WI38 (cell line): ENCODE results near the gene HMCN1.

ENCODE experiments used
- H3K4me3 ChIP-seq: 2 replicates; pipeline ENCODE4 v1.5.1; 2011; ENCODE audit warnings: low read depth, mild to moderate bottlenecking, control low read depth, low read length
- TF ChIP-seq, protein P1 (sequence below): IDR thresholded peaks from 2 replicates; pipeline ENCODE4 v1.5.1; 2012; ENCODE audit warnings: low read depth, mild to moderate bottlenecking, control low read depth, low read length

The HMCN1 gene

DNA sequence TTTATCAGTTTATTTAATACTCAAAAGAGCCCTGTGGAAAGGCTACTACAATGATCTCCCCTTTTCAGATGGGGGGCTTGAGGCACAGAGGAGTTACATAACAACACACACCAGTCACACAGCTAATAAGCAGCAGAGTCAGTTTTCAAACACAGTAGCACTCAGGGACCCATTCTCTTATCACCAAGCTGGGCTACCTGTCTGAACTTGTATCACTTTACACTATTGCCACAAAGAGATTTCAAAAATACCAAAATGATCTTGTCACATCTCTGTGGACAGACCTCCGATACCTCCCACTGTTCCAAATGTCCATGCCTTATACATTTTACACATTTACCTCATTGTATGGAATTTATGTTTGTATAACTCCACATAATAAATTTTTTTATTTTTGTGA lies 506.2 kb downstream of the HMCN1 start:
- H3K4me3 ChIP-seq, result no peak overlapping the region
- TF ChIP-seq, protein P1, sequence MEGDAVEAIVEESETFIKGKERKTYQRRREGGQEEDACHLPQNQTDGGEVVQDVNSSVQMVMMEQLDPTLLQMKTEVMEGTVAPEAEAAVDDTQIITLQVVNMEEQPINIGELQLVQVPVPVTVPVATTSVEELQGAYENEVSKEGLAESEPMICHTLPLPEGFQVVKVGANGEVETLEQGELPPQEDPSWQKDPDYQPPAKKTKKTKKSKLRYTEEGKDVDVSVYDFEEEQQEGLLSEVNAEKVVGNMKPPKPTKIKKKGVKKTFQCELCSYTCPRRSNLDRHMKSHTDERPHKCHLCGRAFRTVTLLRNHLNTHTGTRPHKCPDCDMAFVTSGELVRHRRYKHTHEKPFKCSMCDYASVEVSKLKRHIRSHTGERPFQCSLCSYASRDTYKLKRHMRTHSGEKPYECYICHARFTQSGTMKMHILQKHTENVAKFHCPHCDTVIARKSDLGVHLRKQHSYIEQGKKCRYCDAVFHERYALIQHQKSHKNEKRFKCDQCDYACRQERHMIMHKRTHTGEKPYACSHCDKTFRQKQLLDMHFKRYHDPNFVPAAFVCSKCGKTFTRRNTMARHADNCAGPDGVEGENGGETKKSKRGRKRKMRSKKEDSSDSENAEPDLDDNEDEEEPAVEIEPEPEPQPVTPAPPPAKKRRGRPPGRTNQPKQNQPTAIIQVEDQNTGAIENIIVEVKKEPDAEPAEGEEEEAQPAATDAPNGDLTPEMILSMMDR, result no peak
